H9 (cell line): ENCODE data around the gene PLEKHJ1. TPM values are rescaled to one million over a fixed set of nuclear protein-coding genes. Genes with fewer than 3 reads are reported as not detected.

Source experiments
- DNase-seq: peaks from one replicate; pipeline ENCODE4 v3.0.0-alpha.2; 2017
- H2AFZ ChIP-seq: one replicate; pipeline ENCODE4 v1.6.1; 2013; ENCODE audit warnings: mild to moderate bottlenecking, low read length, control low read depth, moderate library complexity
- H2AK5ac ChIP-seq: 2 replicates; pipeline ENCODE4 v1.6.1; 2013; ENCODE audit warnings: low read length, control low read depth, mixed read lengths; ENCODE audit not compliant: insufficient read length
- H2BK120ac ChIP-seq: one replicate; pipeline ENCODE4 v1.6.1; 2013; ENCODE audit warnings: low read depth, mild to moderate bottlenecking, low read length, control low read depth, inconsistent platforms; ENCODE audit not compliant: poor library complexity, severe bottlenecking
- H2BK12ac ChIP-seq: 2 replicates; pipeline ENCODE4 v1.6.1; 2013; ENCODE audit warnings: low read length, control low read depth, mixed read lengths, low read depth; ENCODE audit not compliant: insufficient read length
- H2BK15ac ChIP-seq: 2 replicates; pipeline ENCODE4 v1.6.1; 2013; ENCODE audit warnings: low read depth, low read length, control low read depth
- H2BK20ac ChIP-seq: one replicate; pipeline ENCODE4 v1.6.1; 2013; ENCODE audit warnings: low read depth, mild to moderate bottlenecking, low read length, control low read depth, inconsistent platforms; ENCODE audit not compliant: poor library complexity, severe bottlenecking
- H2BK5ac ChIP-seq: 2 replicates; pipeline ENCODE4 v1.6.1; 2013; ENCODE audit warnings: low read length, control low read depth, mixed read lengths; ENCODE audit not compliant: insufficient read length
- H3K14ac ChIP-seq: 2 replicates; pipeline ENCODE4 v1.6.1; 2013; ENCODE audit warnings: low read length, control low read depth; ENCODE audit not compliant: insufficient read depth
- H3K18ac ChIP-seq: 2 replicates; pipeline ENCODE4 v1.6.1; 2013; ENCODE audit warnings: low read depth, mild to moderate bottlenecking, mixed read lengths, low read length, control low read depth; ENCODE audit not compliant: insufficient read length
- H3K23ac ChIP-seq: 2 replicates; pipeline ENCODE4 v1.6.1; 2013; ENCODE audit warnings: low read length, control low read depth, mixed read lengths, low read depth; ENCODE audit not compliant: insufficient read length
- H3K23me2 ChIP-seq: 2 replicates; pipeline ENCODE4 v1.6.1; 2013; ENCODE audit warnings: low read depth, mild to moderate bottlenecking, mixed read lengths, low read length, control low read depth; ENCODE audit not compliant: insufficient read length, poor library complexity, severe bottlenecking
- H3K27ac ChIP-seq: 2 replicates; pipeline ENCODE4 v1.5.1; 2013; ENCODE audit warnings: low read length, control low read depth, mixed read lengths, low read depth; ENCODE audit not compliant: insufficient read length
- H3K27me3 ChIP-seq: 2 replicates; pipeline ENCODE4 v1.6.1; 2013; ENCODE audit warnings: low read length, control low read depth, inconsistent platforms; ENCODE audit not compliant: insufficient read depth
- H3K4ac ChIP-seq: 2 replicates; pipeline ENCODE4 v1.6.1; 2013; ENCODE audit warnings: low read depth, mild to moderate bottlenecking, control low read depth, inconsistent platforms, low read length, moderate library complexity
- H3K4me1 ChIP-seq: 2 replicates; pipeline ENCODE4 v1.6.1; 2013; ENCODE audit warnings: low read length, control low read depth, inconsistent platforms; ENCODE audit not compliant: insufficient read depth
- H3K4me2 ChIP-seq: 2 replicates; pipeline ENCODE4 v1.6.1; 2013; ENCODE audit warnings: low read length, control low read depth, mixed read lengths; ENCODE audit not compliant: insufficient read length, insufficient read depth
- H3K56ac ChIP-seq: 2 replicates; pipeline ENCODE4 v1.6.1; 2013; ENCODE audit warnings: low read depth, mild to moderate bottlenecking, mixed read lengths, low read length, control low read depth; ENCODE audit not compliant: insufficient read length
- H3K79me1 ChIP-seq: 2 replicates; pipeline ENCODE4 v1.6.1; 2013; ENCODE audit warnings: low read depth, mild to moderate bottlenecking, moderate library complexity, low read length, control low read depth, inconsistent platforms; ENCODE audit not compliant: insufficient read depth, poor library complexity, severe bottlenecking
- H3K79me2 ChIP-seq: 2 replicates; pipeline ENCODE4 v1.6.1; 2013; ENCODE audit warnings: low read length, control low read depth, inconsistent platforms; ENCODE audit not compliant: insufficient read depth
- H3K9ac ChIP-seq: 2 replicates; pipeline ENCODE4 v1.6.1; 2013; ENCODE audit warnings: low read length, control low read depth, mixed read lengths; ENCODE audit not compliant: insufficient read length; ENCODE audit errors: extremely low read depth
- H3K9me3 ChIP-seq: one replicate; pipeline ENCODE4 v1.6.1; 2013; ENCODE audit warnings: low read depth, low read length, inconsistent platforms; ENCODE audit not compliant: control insufficient read depth
- H3T11ph ChIP-seq: one replicate; pipeline ENCODE4 v1.6.1; 2013; ENCODE audit warnings: mild to moderate bottlenecking, low read length, control low read depth, inconsistent platforms
- H4K20me1 ChIP-seq: one replicate; pipeline ENCODE4 v1.6.1; 2013; ENCODE audit not compliant: control insufficient read depth, insufficient read length, insufficient read depth
- H4K5ac ChIP-seq: 2 replicates; pipeline ENCODE4 v1.6.1; 2013; ENCODE audit warnings: low read depth, mild to moderate bottlenecking, mixed read lengths, low read length, control low read depth; ENCODE audit not compliant: insufficient read length
- H4K8ac ChIP-seq: replicated peaks from 2 replicates; pipeline ENCODE4 v1.6.1; 2013; ENCODE audit warnings: low read length, control low read depth, mixed read lengths, low read depth; ENCODE audit not compliant: insufficient read length
- H4K91ac ChIP-seq: 2 replicates; pipeline ENCODE4 v1.6.1; 2013; ENCODE audit warnings: low read depth, mild to moderate bottlenecking, moderate library complexity, mixed read lengths, low read length, control low read depth; ENCODE audit not compliant: insufficient read length
- H3K27ac Mint-ChIP-seq, 3 experiments: 2 replicates in 2 of 3; 3 replicates in 1 of 3; pipeline ENCODE4 v1.8.0; 2020 to 2021; ENCODE audit warnings: mixed read lengths in 3 of 3, mild to moderate bottlenecking in 1 of 3, moderate library complexity in 1 of 3
- H3K27me3 Mint-ChIP-seq: 2 replicates; pipeline ENCODE4 v1.8.0; 2021; ENCODE audit warnings: low read depth, mild to moderate bottlenecking, moderate library complexity, mixed read lengths
- H3K36me3 Mint-ChIP-seq, 3 experiments: 2 replicates in 2 of 3; 3 replicates in 1 of 3; pipeline ENCODE4 v1.8.0; 2020 to 2021; ENCODE audit warnings: low read depth in 3 of 3, mixed read lengths in 3 of 3; ENCODE audit not compliant: insufficient read depth in 1 of 3
- H3K4me1 Mint-ChIP-seq, 2 experiments: 2 replicates each; pipeline ENCODE4 v1.8.0; 2020; ENCODE audit warnings: mixed read lengths in 2 of 2
- H3K4me3 Mint-ChIP-seq, 2 experiments: 2 replicates in 1 of 2; 3 replicates in 1 of 2; pipeline ENCODE4 v1.8.0; 2020 to 2021; ENCODE audit warnings: mild to moderate bottlenecking in 2 of 2, mixed read lengths in 2 of 2, moderate library complexity in 1 of 2
- H3K9me3 Mint-ChIP-seq, 2 experiments: 2 replicates in 1 of 2; 3 replicates in 1 of 2; pipeline ENCODE4 v1.8.0; 2020; ENCODE audit warnings: mild to moderate bottlenecking in 2 of 2, mixed read lengths in 2 of 2, moderate library complexity in 1 of 2
- WGBS: extraction: QIAGEN DNeasy Blood & Tissue Kit; methylation state at CpG from one replicate; pipeline ENCODE4 v1.1.7; 2013; ENCODE audit warnings: missing lambda C conversion rate, low lambda C conversion rate, mixed read lengths; ENCODE audit not compliant: insufficient read length; ENCODE audit errors: extremely low coverage; 5-methylcytosine and 5-hydroxymethylcytosine counted together
- total RNA-seq: library from RNA; stranded (reverse); gene quantifications from 2 replicates; pipeline ENCODE4 v1.2.1, GENCODE V29; 2021
- TF ChIP-seq, protein P1 (sequence below): fragments of 200-600 bp; sonication (generic); conservative IDR thresholded peaks from 3 replicates; pipeline ENCODE4 v1.8.0; 2021; ENCODE audit warnings: antibody characterized with exemption, mild to moderate bottlenecking

Gene PLEKHJ1
- total RNA-seq, 1 experiment from 2014 or later, result 139 TPM

- Histone ChIP-seq H3K4me1 (no peaks in the 10 kb centered on the region), H3K14ac (no peak overlapping the region), H2BK5ac (no peak overlapping the region), H3K4ac (no peak overlapping the region), H3K23me2 (no peaks in the 10 kb centered on the region), H3K79me2 (no peaks in the 10 kb centered on the region), H2BK12ac (no peak overlapping the region), H3K4me2 (no peak overlapping the region), H4K5ac (no peak overlapping the region), H4K20me1 (no peaks in the 10 kb centered on the region), H3K27me3 (no peaks in the 10 kb centered on the region), H2BK20ac (no peak overlapping the region), H3K9ac (no peak overlapping the region), H3K56ac (no peak overlapping the region), H4K91ac (no peak overlapping the region), H3K79me1 (no peaks in the 10 kb centered on the region), H2BK120ac (no peak overlapping the region), H4K8ac (no peak overlapping the region), H2BK15ac (no peak overlapping the region), H3K27ac (no peak overlapping the region), H3K9me3 (no peaks in the 10 kb centered on the region), H2AFZ (no peak overlapping the region), H3K23ac (no peak overlapping the region), H3T11ph (no peak overlapping the region), H2AK5ac (no peak overlapping the region), H3K18ac (no peak overlapping the region)
- Mint-ChIP-seq H3K36me3 (peaks cover 9 to 53% (median 41%) of the 10 kb centered on the region in 3 experiments; a peak in 6 of 7 replicates), H3K9me3 (no peaks in the 10 kb centered on the region), H3K27ac (peak overlapping the region in 2 of 3 experiments; percentile 77 to 81; a peak in 3 of 7 replicates), H3K4me3 (no peak overlapping the region), H3K27me3 (no peaks in the 10 kb centered on the region; the same call in 1 of the 2 replicates), H3K4me1 (no peaks in the 10 kb centered on the region)
- TF ChIP-seq, protein P1, sequence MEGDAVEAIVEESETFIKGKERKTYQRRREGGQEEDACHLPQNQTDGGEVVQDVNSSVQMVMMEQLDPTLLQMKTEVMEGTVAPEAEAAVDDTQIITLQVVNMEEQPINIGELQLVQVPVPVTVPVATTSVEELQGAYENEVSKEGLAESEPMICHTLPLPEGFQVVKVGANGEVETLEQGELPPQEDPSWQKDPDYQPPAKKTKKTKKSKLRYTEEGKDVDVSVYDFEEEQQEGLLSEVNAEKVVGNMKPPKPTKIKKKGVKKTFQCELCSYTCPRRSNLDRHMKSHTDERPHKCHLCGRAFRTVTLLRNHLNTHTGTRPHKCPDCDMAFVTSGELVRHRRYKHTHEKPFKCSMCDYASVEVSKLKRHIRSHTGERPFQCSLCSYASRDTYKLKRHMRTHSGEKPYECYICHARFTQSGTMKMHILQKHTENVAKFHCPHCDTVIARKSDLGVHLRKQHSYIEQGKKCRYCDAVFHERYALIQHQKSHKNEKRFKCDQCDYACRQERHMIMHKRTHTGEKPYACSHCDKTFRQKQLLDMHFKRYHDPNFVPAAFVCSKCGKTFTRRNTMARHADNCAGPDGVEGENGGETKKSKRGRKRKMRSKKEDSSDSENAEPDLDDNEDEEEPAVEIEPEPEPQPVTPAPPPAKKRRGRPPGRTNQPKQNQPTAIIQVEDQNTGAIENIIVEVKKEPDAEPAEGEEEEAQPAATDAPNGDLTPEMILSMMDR, result no peak
- DNase-seq, result no peak
- WGBS, result no CpG with 5 or more reads among the region's 14 CpGs
These were observed 12.2 kb downstream of the PLEKHJ1 start for GRCh38 chr19:2223959-2224358.
